Lung (tissue), 12 donors: ENCODE data around the gene LMTK2. TPM values are rescaled to one million over a fixed set of nuclear protein-coding genes. Genes with fewer than 3 reads are reported as not detected.

ENCODE experiments used
- ATAC-seq: fragments of 200-7000 bp; cut with Tn5 transposase; one replicate; pipeline ENCODE4 v1.9.1; 2020; ENCODE audit warnings: moderate number of reproducible peaks; ENCODE audit not compliant: insufficient read depth, low FRiP score
- DNase-seq, 3 donors: peaks; one replicate each; pipeline ENCODE4 v3.0.0-alpha.2; 2013 to 2017
- H3K27ac ChIP-seq, 2 donors: one replicate each; pipeline ENCODE4 v1.5.1; 2013; ENCODE audit warnings: mild to moderate bottlenecking in 2 of 2, moderate library complexity in 2 of 2, control low read depth in 1 of 2, inconsistent platforms in 1 of 2, low read depth in 1 of 2, low read length in 1 of 2
- H3K27me3 ChIP-seq, 3 donors: one replicate each; pipeline ENCODE4 v1.5.1; 2013; ENCODE audit warnings: low read length in 2 of 3; ENCODE audit not compliant: control insufficient read depth in 3 of 3, insufficient read depth in 3 of 3
- H3K36me3 ChIP-seq, 4 donors: one replicate each; pipeline ENCODE4 v1.5.1; 2013; ENCODE audit warnings: low read length in 4 of 4, mild to moderate bottlenecking in 1 of 4, moderate library complexity in 1 of 4; ENCODE audit not compliant: control insufficient read depth in 4 of 4, insufficient read depth in 4 of 4
- H3K4me1 ChIP-seq, 5 donors: one replicate each; pipeline ENCODE4 v1.5.1; 2013; ENCODE audit warnings: low read length in 5 of 5, mild to moderate bottlenecking in 2 of 5, moderate library complexity in 1 of 5; ENCODE audit not compliant: control insufficient read depth in 5 of 5, insufficient read depth in 5 of 5
- H3K4me3 ChIP-seq: one replicate; pipeline ENCODE4 v1.5.1; 2013; ENCODE audit warnings: mild to moderate bottlenecking, control low read depth, moderate library complexity
- H3K9ac ChIP-seq, 2 donors: one replicate each; pipeline ENCODE4 v1.5.1; 2013; ENCODE audit warnings: low read length in 2 of 2, control low read depth in 1 of 2; ENCODE audit not compliant: insufficient read depth in 1 of 2
- H3K9me3 ChIP-seq, 4 donors: one replicate each; pipeline ENCODE4 v1.5.1; 2013; ENCODE audit warnings: low read length in 3 of 4, mild to moderate bottlenecking in 1 of 4, moderate library complexity in 1 of 4; ENCODE audit not compliant: control insufficient read depth in 4 of 4, insufficient read depth in 3 of 4
- CTCF ChIP-seq: IDR thresholded peaks from 2 replicates; pipeline ENCODE4 v1.5.1; 2012; ENCODE audit warnings: mild to moderate bottlenecking; ENCODE audit errors: control extremely low read depth, extremely low read depth
- WGBS, 2 donors: extraction: QIAGEN DNeasy Blood & Tissue Kit; methylation state at CpG; one replicate each; pipeline ENCODE4 v1.1.7; 2013; 5-methylcytosine and 5-hydroxymethylcytosine counted together
- polyA plus RNA-seq, 2 donors: library from polyadenylated mRNA; stranded (reverse); fragments of 200-250 nt; gene quantifications; one replicate each; pipeline ENCODE4 v1.2.1, GENCODE V29; 2013
- total RNA-seq, 2 donors: library from RNA; depleted of rRNA in 1 of 2; stranded (reverse); fragments of >200 nt in 1 of 2; gene quantifications; one replicate each; pipeline ENCODE4 v1.2.1, GENCODE V29; 2014 to 2021
- donor health status: control.
- donor health status: control.
- donor health status: Bipolar disorder and iron deficiency.
- donor health status: healthy.
- donor health status: DM: yes; HTN: yes; CAD: no.

The LMTK2 gene
- total and polyA plus RNA-seq, 4 donors, result 6.6 to 25.8 (median 15.7) TPM

GRCh38 chr7:98254951-98255610 lies 148.4 kb downstream of the LMTK2 start:
- no peak overlapping the region for H3K9ac ChIP-seq
- H3K36me3 ChIP-seq, result peaks cover 0 to 7% (median 0%) of the 10 kb centered on the region in 4 donors
- no peak for DNase-seq
- no peak overlapping the region for H3K27ac ChIP-seq
- H3K4me3 ChIP-seq, result no peak overlapping the region
- H3K9me3 ChIP-seq, result no peaks in the 10 kb centered on the region
- ATAC-seq, result no peak
- peaks cover 0 to 18% (median 5%) of the 10 kb centered on the region in 5 donors for H3K4me1 ChIP-seq
- H3K27me3 ChIP-seq, result no peaks in the 10 kb centered on the region
- WGBS, 2 donors, result 79 to 82% methylated on average over 11 of the region's 11 CpGs
- TF ChIP-seq CTCF, result no peak

- no peak for TF ChIP-seq CTCF
- H3K27me3 ChIP-seq, result no peaks in the 10 kb centered on the region
- no peak overlapping the region for H3K4me3 ChIP-seq
- 98% methylated on average over 7 of the region's 7 CpGs for WGBS, 2 donors
- H3K9ac ChIP-seq, result no peak overlapping the region
- peaks cover 0 to 11% (median 2%) of the 10 kb centered on the region in 5 donors for H3K4me1 ChIP-seq
- ATAC-seq (no peak), DNase-seq (no peak)
- H3K9me3 ChIP-seq, result no peaks in the 10 kb centered on the region
- H3K27ac ChIP-seq, result no peak overlapping the region
- peaks cover 0 to 10% (median 1%) of the 10 kb centered on the region in 4 donors for H3K36me3 ChIP-seq
These were observed 149.8 kb downstream of the LMTK2 start for GRCh38 chr7:98256431-98256830.

- H3K27me3 ChIP-seq, result no peaks in the 10 kb centered on the region
These were observed 151.0 kb downstream of the LMTK2 start for GRCh38 chr7:98257701-98258100.

More at GRCh38 chr7:98257701-98258100, 151.0 kb downstream of the LMTK2 start:
- H3K27ac ChIP-seq, result no peak overlapping the region
- WGBS, 2 donors, result 90 to 95% methylated on average over 6 of the region's 6 CpGs
- ATAC-seq (no peak), DNase-seq (no peak)
- H3K9ac ChIP-seq, result no peak overlapping the region
- H3K4me3 ChIP-seq, result no peak overlapping the region
- peaks cover 0 to 12% (median 1%) of the 10 kb centered on the region in 4 donors for H3K36me3 ChIP-seq
- H3K9me3 ChIP-seq, result no peaks in the 10 kb centered on the region
- H3K4me1 ChIP-seq, result peaks cover 0 to 11% (median 0%) of the 10 kb centered on the region in 5 donors
- TF ChIP-seq CTCF, result no peak

Other genes starting within 250 kb of the LMTK2 start
- gene ASNS, start 234.5 kb upstream of the LMTK2 start, total RNA-seq, result 10 to 100 TPM; 12.4 to 56.7 TPM
- gene ASNS, start 234.5 kb upstream of the LMTK2 start, polyA plus RNA-seq, result 10 to 100 TPM; 27.4 to 65.9 TPM
- not detected for gene OCM2, start 116.7 kb upstream of the LMTK2 start, total RNA-seq
- gene OCM2, start 116.7 kb upstream of the LMTK2 start, polyA plus RNA-seq, result not detected
- 1 to 10 TPM; 1.5 to 3.6 TPM for gene BHLHA15, start 104.6 kb downstream of the LMTK2 start, total RNA-seq
- 1 to 10 TPM in 1 of 2 donors, under 1 TPM in 1; 0.93 to 4.0 TPM for gene BHLHA15, start 104.6 kb downstream of the LMTK2 start, polyA plus RNA-seq
- 10 to 100 TPM; 27.6 to 73.6 TPM for gene TECPR1, start 145.4 kb downstream of the LMTK2 start, total RNA-seq
- gene TECPR1, start 145.4 kb downstream of the LMTK2 start, polyA plus RNA-seq, result 10 to 100 TPM; 16.7 to 36.1 TPM
- gene BRI3, start 174.8 kb downstream of the LMTK2 start, total RNA-seq, result 100 to 1,000 TPM in 1 of 2 donors, 10 to 100 TPM in 1; 99.7 to 441 TPM
- gene BRI3, start 174.8 kb downstream of the LMTK2 start, polyA plus RNA-seq, result 100 to 1,000 TPM; 437 to 615 TPM